SK-N-MC (cell line): ENCODE results near the gene GNAO1.

Source experiments
- EZH2 ChIP-seq: fragments of 200-600 bp; sonication (generic); IDR thresholded peaks from one replicate; pipeline ENCODE4 v1.6.1; 2017; ENCODE audit warnings: antibody characterized with exemption
- FOXP2 ChIP-seq: optimal IDR thresholded peaks from 2 replicates; pipeline ENCODE3; 2011; ENCODE audit warnings: mild to moderate bottlenecking, moderate library complexity; ENCODE audit not compliant: insufficient read depth; ENCODE audit errors: extremely low read length, control extremely low read depth
- POLR2AphosphoS5 ChIP-seq: IDR thresholded peaks from 2 replicates; pipeline ENCODE4 v1.6.1; 2012; ENCODE audit warnings: mild to moderate bottlenecking, low read depth, low read length, borderline replicate concordance

GRCh38 chr16:56294014-56294413 is 102.7 kb downstream of the GNAO1 start:
- TF ChIP-seq POLR2AphosphoS5 (no peak), EZH2 (no peak), FOXP2 (no peak)
